OCI-LY7 (cell line): ENCODE data around the gene GLIS1.

Experiments used
- CTCF ChIP-seq: fragments of 200-600 bp; sonication (generic); conservative IDR thresholded peaks from 2 replicates; pipeline ENCODE4 v1.5.1; 2014; ENCODE audit warnings: mild to moderate bottlenecking, antibody characterized with exemption, low read length, moderate library complexity, mixed read lengths
- EZH2phosphoT487 ChIP-seq: fragments of 200-600 bp; sonication (generic); IDR thresholded peaks from 2 replicates; pipeline ENCODE4 v1.6.1; 2018; ENCODE audit warnings: low read depth, borderline replicate concordance, mild to moderate bottlenecking, mixed run types, antibody characterized with exemption, low read length, moderate library complexity, mixed read lengths

- TF ChIP-seq CTCF (no peak), EZH2phosphoT487 (no peak)
Measured at GRCh38 chr1:53621144-53621543, 117.8 kb downstream of the GLIS1 start.
